ENCODE results near the gene CTF1. TPM values are rescaled to one million over a fixed set of nuclear protein-coding genes. Genes with fewer than 3 reads are reported as not detected.

The CTF1 gene
- total and polyA plus RNA-seq, 2 donors (not counting 1 experiment from before 2014, with no cell fraction given), result 0.78 to 0.81 TPM

GRCh38 chr16:30925995-30926811, 29.8 kb downstream of the CTF1 start:
- Histone ChIP-seq H3K4me1 (ENCODE audit: control insufficient read depth in 2 of 2, insufficient read depth in 2 of 2, low read length in 2 of 2) (peaks cover 0 to 20% of the 10 kb centered on the region in 2 donors), H2AFZ (ENCODE audit: insufficient read depth, low read depth, low read length, poor library complexity, severe bottlenecking) (no peak overlapping the region), H3K4me3 (ENCODE audit: control extremely low read depth in 1 of 5, extremely low read depth in 1 of 5, insufficient read depth in 1 of 5, low read depth in 2 of 5, low read length in 4 of 5) (no peak overlapping the region), H3K36me3 (replicated peaks in 1 of 2; ENCODE audit: control extremely low read depth in 1 of 2, control insufficient read depth in 1 of 2, extremely low read depth in 1 of 2, insufficient read depth in 2 of 2, low read length in 1 of 2) (peaks cover 0 to 8% of the 10 kb centered on the region in 2 experiments), H3K79me2 (ENCODE audit: control insufficient read depth, insufficient read depth, low read length) (no peaks in the 10 kb centered on the region), H3K9me3 (ENCODE audit: control extremely low read depth in 1 of 3, control insufficient read depth in 2 of 3, insufficient read depth in 1 of 3, low read length in 2 of 3) (no peaks in the 10 kb centered on the region), H3K4me2 (replicated peaks; ENCODE audit: low read depth, low read length, poor library complexity, severe bottlenecking) (no peak overlapping the region), H4K20me1 (ENCODE audit: control insufficient read depth, insufficient read depth, low read length, poor library complexity, severe bottlenecking) (no peaks in the 10 kb centered on the region), H3K9ac (ENCODE audit: low read length) (no peak overlapping the region), H3K27me3 (replicated peaks in 1 of 4; ENCODE audit: control extremely low read depth in 1 of 4, control insufficient read depth in 3 of 4, insufficient read depth in 4 of 4, low read length in 3 of 4) (no peaks in the 10 kb centered on the region), H3K27ac (ENCODE audit: low read length in 2 of 2) (no peak overlapping the region)
- 67% methylated on average over 7 of the region's 10 CpGs for WGBS (ENCODE audit: insufficient coverage)
- Mint-ChIP-seq H3K27ac (peak overlapping the region; percentile 83), H3K4me3 (peak overlapping the region; percentile 47), H3K4me1 (peaks cover 19% of the 10 kb centered on the region), H3K9me3 (ENCODE audit: insufficient read depth) (no peaks in the 10 kb centered on the region), H3K27me3 (no peaks in the 10 kb centered on the region)
- DNase-seq, result no peak
- no peak for ATAC-seq (ENCODE audit: low read depth)
- intact Hi-C loops (cut with micrococcal nuclease), result no loop called here
- no peak for TF ChIP-seq CTCF (IDR thresholded peaks at IDR 0.05)
- no peak for TF ChIP-seq EZH2 (IDR thresholded peaks at IDR 0.05; ENCODE audit: borderline replicate concordance, insufficient read depth, low read depth, low read length, poor library complexity, severe bottlenecking)
- CTCF ChIA-PET, result interaction anchor here (1.4 to 5.0 kb wide), 3 partner anchors 16 to 82 kb away, joined by 3 to 23 read pairs (median 4); no protein-coding TSS in a partner anchor
- POLR2A ChIA-PET, result interaction anchor here (0.6 kb wide), 1 partner anchor 232 kb away, joined by 4 read pairs; no protein-coding TSS in a partner anchor
